ENCODE measurements around the gene SLC43A2.

- no peak for TF ChIP-seq CTCF (IDR thresholded peaks at IDR 0.05)
- no peak for TF ChIP-seq POLR2A (IDR thresholded peaks at IDR 0.05)
- no peak for TF ChIP-seq POLR2AphosphoS5 (IDR thresholded peaks at IDR 0.05; ENCODE audit: insufficient read depth in 1 of 2, low read depth in 1 of 2)
Observed at GRCh38 chr17:1604831-1605528, 23.7 kb downstream of the SLC43A2 start.
